Panc1 (cell line): ENCODE results near the gene DMTF1. TPM values are rescaled to one million over a fixed set of nuclear protein-coding genes. Genes with fewer than 3 reads are reported as not detected.

Experiments used
- ATAC-seq: fragments of 200-7000 bp; cut with Tn5 transposase; 2 replicates; pipeline ENCODE4 v1.9.1; 2020; ENCODE audit warnings: mild to moderate bottlenecking, moderate library complexity
- BruUV-seq: library from RNA; stranded (reverse); fragments of 400-500 nt; replicated peaks from 2 replicates; lab custom pipeline; 2021; lab: Mats Ljungman, UMichigan
- CTCF ChIA-PET: fragments of 300-600 bp; sonication (Branson Sonifier 250); formaldehyde crosslinking; loops from one replicate; lab custom pipeline; 2022; ENCODE audit warnings: antibody characterized with exemption; lab: Charles Lee
- POLR2A ChIA-PET: fragments of 300-600 bp; sonication (Branson Sonifier 250); formaldehyde crosslinking; loops from one replicate; lab custom pipeline; 2022; ENCODE audit warnings: antibody characterized with exemption; lab: Charles Lee
- DNase-seq: peaks from one replicate; pipeline ENCODE4 v3.0.0-alpha.2; 2010; ENCODE audit warnings: low read depth, low spot score
- H3K27ac ChIP-seq: 2 replicates; pipeline ENCODE4 v1.5.1; 2011; ENCODE audit warnings: mild to moderate bottlenecking, low read length, inconsistent platforms
- H3K27me3 ChIP-seq: fragments of 200-500 bp; sonication (Bioruptor generic); 2 replicates; pipeline ENCODE4 v1.6.0; 2014; ENCODE audit warnings: low read length, inconsistent platforms; ENCODE audit not compliant: control insufficient read depth, insufficient read depth
- H3K36me3 ChIP-seq: fragments of 200-500 bp; sonication (Bioruptor generic); 2 replicates; pipeline ENCODE4 v1.5.1; 2014; ENCODE audit warnings: inconsistent platforms, mild to moderate bottlenecking, low read length, moderate library complexity; ENCODE audit not compliant: control insufficient read depth, insufficient read depth
- H3K4me1 ChIP-seq: 2 replicates; pipeline ENCODE4 v1.5.1; 2011; ENCODE audit warnings: inconsistent platforms, mild to moderate bottlenecking, low read length, moderate library complexity; ENCODE audit not compliant: control insufficient read depth, insufficient read depth
- H3K4me3 ChIP-seq, 2 experiments: 2 replicates each; pipeline ENCODE4 v1.5.1; 2011 to 2012; ENCODE audit warnings: low read depth in 2 of 2, low read length in 2 of 2, mild to moderate bottlenecking in 2 of 2, inconsistent platforms in 1 of 2, moderate library complexity in 1 of 2
- H3K9me3 ChIP-seq: fragments of 200-500 bp; sonication (Bioruptor generic); 2 replicates; pipeline ENCODE4 v1.5.1; 2014; ENCODE audit warnings: low read depth, mild to moderate bottlenecking, inconsistent platforms, low read length, moderate library complexity; ENCODE audit not compliant: control insufficient read depth, insufficient read depth
- CTCF ChIP-seq: fragments of 450-650 bp; IDR thresholded peaks from 2 replicates; pipeline ENCODE4 v1.5.1; 2017; ENCODE audit warnings: mild to moderate bottlenecking
- POLR2AphosphoS5 ChIP-seq: IDR thresholded peaks from 2 replicates; pipeline ENCODE4 v1.6.1; 2012; ENCODE audit warnings: mild to moderate bottlenecking, low read depth, low read length, moderate library complexity
- SIN3A ChIP-seq: IDR thresholded peaks from 2 replicates; pipeline ENCODE4 v1.6.1; 2012; ENCODE audit warnings: low read depth, mild to moderate bottlenecking, low read length, moderate library complexity, borderline replicate concordance; ENCODE audit not compliant: insufficient read depth
- TCF7L2 ChIP-seq: IDR thresholded peaks from 2 replicates; pipeline ENCODE4 v1.6.1; 2011; ENCODE audit warnings: mild to moderate bottlenecking, low read depth, low read length, inconsistent platforms
- in situ Hi-C: cut with HindIII; loops from 2 replicates; pipeline ENCODE4 v1.10.0; 2016; ENCODE audit warnings: low sequenced_read_pairs, low pct_unique_long_range_greater_than_20kb
- intact Hi-C: fragments of 100-400 bp; cut with micrococcal nuclease; formaldehyde crosslinking; loops from one replicate; pipeline ENCODE4 v1.10.0; 2022; ENCODE audit not compliant: unreplicated experiment
- total RNA-seq: library from RNA; stranded (reverse); gene quantifications from one replicate; pipeline ENCODE4 v1.2.1, GENCODE V29; 2021; ENCODE audit not compliant: unreplicated experiment
- TF ChIP-seq, protein P1 (sequence below), 2 experiments: IDR thresholded peaks; 2 replicates each; pipeline ENCODE4 v1.6.1; 2011 to 2012; ENCODE audit warnings: low read depth in 2 of 2, control low read depth in 1 of 2, low read length in 1 of 2, mild to moderate bottlenecking in 1 of 2, moderate library complexity in 1 of 2; ENCODE audit not compliant: insufficient read depth in 1 of 2

DMTF1 gene
- total RNA-seq, 1 experiment from 2014 or later = 54.0 TPM

DNA sequence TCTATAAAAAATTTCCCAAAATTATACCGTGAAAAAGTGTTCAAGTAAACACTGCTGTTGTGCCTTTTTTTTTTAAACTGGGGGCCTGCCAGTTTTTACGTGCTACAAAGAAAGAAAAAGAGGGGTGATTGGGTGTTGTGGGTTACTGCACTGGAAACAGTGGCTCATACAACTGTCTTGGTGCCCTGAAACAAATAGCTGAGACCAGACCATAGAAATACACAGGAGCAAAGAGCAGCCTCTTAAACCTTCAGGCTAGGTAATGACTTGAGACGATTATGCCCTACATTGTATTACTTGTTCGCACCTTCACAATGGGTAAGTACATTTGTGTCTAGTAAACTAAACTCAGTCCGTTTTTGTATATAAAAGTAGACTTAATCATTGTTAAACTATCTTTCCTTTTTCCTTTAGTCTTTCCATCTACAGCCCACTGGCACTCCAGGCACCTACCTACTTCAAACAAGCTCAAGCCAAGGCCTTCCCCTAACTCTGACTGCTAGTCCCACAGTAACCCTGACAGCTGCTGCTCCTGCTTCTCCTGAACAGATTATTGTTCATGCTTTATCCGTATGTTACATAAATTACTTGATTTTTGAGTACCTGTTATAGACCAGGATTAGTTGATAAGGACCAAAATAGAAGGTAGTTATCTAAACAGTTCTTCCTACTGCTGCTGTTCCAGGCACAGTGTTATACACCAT is 40.7 kb downstream of the DMTF1 start:
- Histone ChIP-seq H3K27ac (no peak overlapping the region), H3K4me1 (no peaks in the 10 kb centered on the region), H3K36me3 (peaks cover 94% of the 10 kb centered on the region), H3K9me3 (no peaks in the 10 kb centered on the region), H3K4me3 (no peak overlapping the region), H3K27me3 (no peaks in the 10 kb centered on the region)
- TF ChIP-seq CTCF (no peak), TCF7L2 (no peak), POLR2AphosphoS5 (no peak), SIN3A (no peak)
- TF ChIP-seq, protein P1, sequence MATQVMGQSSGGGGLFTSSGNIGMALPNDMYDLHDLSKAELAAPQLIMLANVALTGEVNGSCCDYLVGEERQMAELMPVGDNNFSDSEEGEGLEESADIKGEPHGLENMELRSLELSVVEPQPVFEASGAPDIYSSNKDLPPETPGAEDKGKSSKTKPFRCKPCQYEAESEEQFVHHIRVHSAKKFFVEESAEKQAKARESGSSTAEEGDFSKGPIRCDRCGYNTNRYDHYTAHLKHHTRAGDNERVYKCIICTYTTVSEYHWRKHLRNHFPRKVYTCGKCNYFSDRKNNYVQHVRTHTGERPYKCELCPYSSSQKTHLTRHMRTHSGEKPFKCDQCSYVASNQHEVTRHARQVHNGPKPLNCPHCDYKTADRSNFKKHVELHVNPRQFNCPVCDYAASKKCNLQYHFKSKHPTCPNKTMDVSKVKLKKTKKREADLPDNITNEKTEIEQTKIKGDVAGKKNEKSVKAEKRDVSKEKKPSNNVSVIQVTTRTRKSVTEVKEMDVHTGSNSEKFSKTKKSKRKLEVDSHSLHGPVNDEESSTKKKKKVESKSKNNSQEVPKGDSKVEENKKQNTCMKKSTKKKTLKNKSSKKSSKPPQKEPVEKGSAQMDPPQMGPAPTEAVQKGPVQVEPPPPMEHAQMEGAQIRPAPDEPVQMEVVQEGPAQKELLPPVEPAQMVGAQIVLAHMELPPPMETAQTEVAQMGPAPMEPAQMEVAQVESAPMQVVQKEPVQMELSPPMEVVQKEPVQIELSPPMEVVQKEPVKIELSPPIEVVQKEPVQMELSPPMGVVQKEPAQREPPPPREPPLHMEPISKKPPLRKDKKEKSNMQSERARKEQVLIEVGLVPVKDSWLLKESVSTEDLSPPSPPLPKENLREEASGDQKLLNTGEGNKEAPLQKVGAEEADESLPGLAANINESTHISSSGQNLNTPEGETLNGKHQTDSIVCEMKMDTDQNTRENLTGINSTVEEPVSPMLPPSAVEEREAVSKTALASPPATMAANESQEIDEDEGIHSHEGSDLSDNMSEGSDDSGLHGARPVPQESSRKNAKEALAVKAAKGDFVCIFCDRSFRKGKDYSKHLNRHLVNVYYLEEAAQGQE (IDR thresholded peaks at IDR 0.05; ENCODE audit: insufficient read depth in 1 of 2, low read depth in 2 of 2, low read length in 1 of 2) = no peak
- ATAC-seq (no peak), DNase-seq (no peak)
- ChIA-PET CTCF (no interaction called here), POLR2A (no interaction called here)
- in situ Hi-C loops (no loop called here), intact Hi-C loops (no loop called here)
- no TSS peak for BruUV-seq

GRCh38 chr7:87193912-87194311 is 41.7 kb downstream of the DMTF1 start:
- Histone ChIP-seq H3K27me3 (no peaks in the 10 kb centered on the region), H3K9me3 (no peaks in the 10 kb centered on the region), H3K4me1 (no peaks in the 10 kb centered on the region), H3K27ac (no peak overlapping the region), H3K36me3 (peaks cover 91% of the 10 kb centered on the region), H3K4me3 (no peak overlapping the region)
- no peak for ATAC-seq
- intact Hi-C loops (no loop called here), in situ Hi-C loops (no loop called here)
- POLR2A ChIA-PET = no interaction called here
- CTCF ChIA-PET = no interaction called here
- no peak for TF ChIP-seq POLR2AphosphoS5
- TF ChIP-seq SIN3A = no peak
- TF ChIP-seq CTCF = no peak
- no peak for TF ChIP-seq TCF7L2
- TF ChIP-seq, protein P1 (IDR thresholded peaks at IDR 0.05; ENCODE audit: insufficient read depth in 1 of 2, low read depth in 2 of 2, low read length in 1 of 2) = no peak
- BruUV-seq = no TSS peak
- DNase-seq = no peak
